WTC11 (cell line): ENCODE data around the gene MYMX.

Source experiments
- SMAD4 ChIP-seq: sonication (generic); formaldehyde crosslinking; IDR thresholded peaks from 2 replicates; pipeline ENCODE4 v1.8.0; 2022; ENCODE audit warnings: mild to moderate bottlenecking, missing genetic modification reagents
- TP53 ChIP-seq: sonication (generic); formaldehyde crosslinking; IDR thresholded peaks from 2 replicates; pipeline ENCODE4 v1.8.1; 2023; ENCODE audit warnings: mild to moderate bottlenecking, missing genetic modification reagents
- TF ChIP-seq, protein P1 (sequence below): fragments of 200-600 bp; IDR thresholded peaks from 2 replicates; pipeline ENCODE4 v1.8.0; 2022; ENCODE audit warnings: antibody characterized with exemption

DNA sequence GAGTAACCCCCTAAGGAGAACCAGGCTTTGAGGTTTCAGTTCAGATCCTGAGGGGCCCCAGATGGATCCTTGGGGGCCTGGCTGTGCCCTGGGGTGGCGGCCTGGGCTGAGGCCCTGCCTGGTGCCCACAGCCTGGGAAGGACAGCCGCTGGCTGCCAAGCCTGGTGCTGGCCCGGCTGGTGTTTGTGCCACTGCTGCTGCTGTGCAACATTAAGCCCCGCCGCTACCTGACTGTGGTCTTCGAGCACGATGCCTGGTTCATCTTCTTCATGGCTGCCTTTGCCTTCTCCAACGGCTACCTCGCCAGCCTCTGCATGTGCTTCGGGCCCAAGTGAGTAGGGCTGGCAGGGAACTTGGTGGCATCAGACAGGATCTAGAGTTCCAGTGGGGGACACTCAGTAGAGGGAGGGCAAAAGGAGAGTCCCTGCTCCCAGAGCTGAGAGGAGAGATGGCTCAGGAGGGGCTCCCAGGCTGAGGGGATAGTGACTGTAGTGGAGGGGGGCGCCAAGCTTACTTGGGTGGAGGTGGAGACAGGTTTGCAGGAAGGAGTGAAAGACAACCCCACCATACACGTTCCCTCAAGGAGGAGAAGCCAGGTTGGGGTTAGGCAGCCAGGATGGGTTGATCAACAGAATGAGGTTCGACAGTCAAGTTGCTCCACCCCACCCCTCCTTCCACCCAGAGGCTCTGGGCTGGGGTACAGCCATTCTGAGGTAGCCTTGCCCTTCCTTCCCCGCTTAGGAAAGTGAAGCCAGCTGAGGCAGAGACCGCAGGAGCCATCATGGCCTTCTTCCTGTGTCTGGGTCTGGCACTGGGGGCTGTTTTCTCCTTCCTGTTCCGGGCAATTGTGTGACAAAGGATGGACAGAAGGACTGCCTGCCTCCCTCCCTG lies 16.2 kb downstream of the MYMX start:
- TF ChIP-seq TP53 (no peak), SMAD4 (no peak)
- TF ChIP-seq, protein P1, sequence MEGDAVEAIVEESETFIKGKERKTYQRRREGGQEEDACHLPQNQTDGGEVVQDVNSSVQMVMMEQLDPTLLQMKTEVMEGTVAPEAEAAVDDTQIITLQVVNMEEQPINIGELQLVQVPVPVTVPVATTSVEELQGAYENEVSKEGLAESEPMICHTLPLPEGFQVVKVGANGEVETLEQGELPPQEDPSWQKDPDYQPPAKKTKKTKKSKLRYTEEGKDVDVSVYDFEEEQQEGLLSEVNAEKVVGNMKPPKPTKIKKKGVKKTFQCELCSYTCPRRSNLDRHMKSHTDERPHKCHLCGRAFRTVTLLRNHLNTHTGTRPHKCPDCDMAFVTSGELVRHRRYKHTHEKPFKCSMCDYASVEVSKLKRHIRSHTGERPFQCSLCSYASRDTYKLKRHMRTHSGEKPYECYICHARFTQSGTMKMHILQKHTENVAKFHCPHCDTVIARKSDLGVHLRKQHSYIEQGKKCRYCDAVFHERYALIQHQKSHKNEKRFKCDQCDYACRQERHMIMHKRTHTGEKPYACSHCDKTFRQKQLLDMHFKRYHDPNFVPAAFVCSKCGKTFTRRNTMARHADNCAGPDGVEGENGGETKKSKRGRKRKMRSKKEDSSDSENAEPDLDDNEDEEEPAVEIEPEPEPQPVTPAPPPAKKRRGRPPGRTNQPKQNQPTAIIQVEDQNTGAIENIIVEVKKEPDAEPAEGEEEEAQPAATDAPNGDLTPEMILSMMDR: no peak
